A549 treated with CpdA at 1 μM for 4 hours (cell line): ENCODE results near the gene HSPE1. TPM values are rescaled to one million over a fixed set of nuclear protein-coding genes. Genes with fewer than 3 reads are reported as not detected.

Experiments
- total RNA-seq: library from RNA; stranded (reverse); fragments of 200-300 nt; extraction: Qiagen RNA extraction; gene quantifications from 5 replicates; pipeline ENCODE4 v1.2.3, GENCODE V29; 2022; ENCODE audit warnings: low read depth

The HSPE1 gene
- total RNA-seq: 479 to 966 TPM (median 549 TPM) in 5 replicates

GRCh38 chr2:197499594-197500502, at the start of gene HSPE1, which contains the start of gene HSPD1:
HSPE1 (plus strand) TSS chr2:197500379; CDS start chr2:197500437, 58 bp downstream.
HSPD1 (minus strand) TSS chr2:197499840; CDS start chr2:197498848, 992 bp downstream.

GRCh38 chr2:197453123-197453913, 46.9 kb upstream of the HSPE1 start, which contains the start of gene COQ10B:
COQ10B (plus strand) TSS chr2:197453552; CDS start chr2:197453561, 9 bp downstream.

GRCh38 chr2:197515739-197516392, 15.7 kb downstream of the HSPE1 start, which contains the start of gene MOB4:
MOB4 (plus strand) TSS chr2:197516066; CDS start chr2:197516087, 21 bp downstream.

Other genes starting within 250 kb of the HSPE1 start
- 1.1 to 2.2 TPM (median 1.5 TPM) in 5 replicates for gene ANKRD44, start 189.6 kb upstream of the HSPE1 start, total RNA-seq
- gene SF3B1, start 65.4 kb upstream of the HSPE1 start, total RNA-seq: 133 to 150 TPM (median 136 TPM) in 5 replicates
- 18.7 to 22.1 TPM (median 19.5 TPM) in 5 replicates for gene COQ10B, start 46.8 kb upstream of the HSPE1 start, total RNA-seq
- gene HSPD1, start 539 bp upstream of the HSPE1 start, total RNA-seq: 654 to 760 TPM (median 691 TPM) in 5 replicates
- gene MOB4, start 15.7 kb downstream of the HSPE1 start, total RNA-seq: 24.7 to 42.6 TPM (median 30.9 TPM) in 5 replicates
- not detected in 5 replicates for gene RFTN2, start 175.2 kb downstream of the HSPE1 start, total RNA-seq
- 10.1 to 12.8 TPM (median 11.1 TPM) in 5 replicates for gene MARS2, start 205.0 kb downstream of the HSPE1 start, total RNA-seq